HUES6 (cell line): ENCODE results near the gene BTAF1.

Source experiments
- H3K27ac ChIP-seq: 2 replicates; pipeline ENCODE4 v1.7.0; 2013; ENCODE audit warnings: low read depth, mild to moderate bottlenecking, low read length, inconsistent platforms
- H3K27me3 ChIP-seq: 2 replicates; pipeline ENCODE4 v1.6.1; 2013; ENCODE audit warnings: low read length; ENCODE audit not compliant: control insufficient read depth, insufficient read depth
- H3K36me3 ChIP-seq: 2 replicates; pipeline ENCODE4 v1.6.1; 2013; ENCODE audit warnings: low read length; ENCODE audit not compliant: control insufficient read depth, insufficient read depth
- H3K4me1 ChIP-seq: 2 replicates; pipeline ENCODE4 v1.6.1; 2013; ENCODE audit warnings: low read length; ENCODE audit not compliant: control insufficient read depth, insufficient read depth
- H3K4me3 ChIP-seq: 2 replicates; pipeline ENCODE4 v1.5.1; 2013; ENCODE audit warnings: low read depth, low read length
- H3K9ac ChIP-seq: one replicate; pipeline ENCODE4 v1.6.1; 2013; ENCODE audit warnings: mild to moderate bottlenecking, low read length
- H3K9me3 ChIP-seq: 2 replicates; pipeline ENCODE4 v1.6.1; 2013; ENCODE audit warnings: low read depth, low read length; ENCODE audit not compliant: control insufficient read depth, insufficient read depth

The BTAF1 gene

GRCh38 chr10:92079003-92079402, 155.4 kb downstream of the BTAF1 start:
- H3K9ac ChIP-seq, result no peak overlapping the region
- H3K27me3 ChIP-seq, result no peaks in the 10 kb centered on the region
- H3K36me3 ChIP-seq, result no peaks in the 10 kb centered on the region; the same call in 1 of the 2 replicates
- H3K4me3 ChIP-seq, result no peak overlapping the region
- no peaks in the 10 kb centered on the region for H3K9me3 ChIP-seq
- H3K27ac ChIP-seq, result no peak overlapping the region
- peaks cover 3% of the 10 kb centered on the region; the same call in 1 of the 2 replicates for H3K4me1 ChIP-seq
